Medulla oblongata (tissue), 1 donor: ENCODE results near the gene IFT27.
"Not testable (repeated sequence)": the region's sequence is repeated elsewhere in the genome, so short reads cannot be mapped to it uniquely, and the experiment has no call there.

Experiments
- DNase-seq: peaks from one replicate; pipeline ENCODE4 v3.0.0-alpha.2; 2015; ENCODE audit errors: extremely low spot score

IFT27 gene

GRCh38 chr22:36744413-36744765, 31.5 kb downstream of the IFT27 start:
- DNase-seq: no peak

- no peak for DNase-seq
These were observed 32.1 kb downstream of the IFT27 start for GRCh38 chr22:36743591-36744412.

GRCh38 chr22:36743011-36743410, 32.9 kb downstream of the IFT27 start:
- DNase-seq: no peak

GRCh38 chr22:36741968-36742367, 34.0 kb downstream of the IFT27 start:
- no peak for DNase-seq

- DNase-seq: no peak
These were observed 34.6 kb downstream of the IFT27 start for GRCh38 chr22:36741204-36741793.

- no peak for DNase-seq
These were observed 35.2 kb downstream of the IFT27 start for GRCh38 chr22:36740716-36741115.

GRCh38 chr22:36739185-36739584, 36.7 kb downstream of the IFT27 start:
- no peak for DNase-seq

GRCh38 chr22:36738416-36739020, 37.4 kb downstream of the IFT27 start:
- no peak for DNase-seq

- DNase-seq: peak; percentile 51
These were observed 38.1 kb downstream of the IFT27 start for GRCh38 chr22:36737776-36738175.

- DNase-seq: no peak
These were observed 39.1 kb downstream of the IFT27 start for GRCh38 chr22:36736701-36737320.

GRCh38 chr22:36734171-36735058, 41.5 kb downstream of the IFT27 start:
- DNase-seq: no peak

GRCh38 chr22:36733271-36733670, 42.6 kb downstream of the IFT27 start:
- DNase-seq: no peak

GRCh38 chr22:36732609-36733008, 43.3 kb downstream of the IFT27 start:
- no peak for DNase-seq

- DNase-seq: no peak
These were observed 44.0 kb downstream of the IFT27 start for GRCh38 chr22:36731916-36732315.

- not testable (repeated sequence) for DNase-seq
These were observed 44.6 kb downstream of the IFT27 start for GRCh38 chr22:36731321-36731720.

- no peak for DNase-seq
These were observed 45.6 kb downstream of the IFT27 start for GRCh38 chr22:36730176-36730858.

- no peak for DNase-seq
These were observed 46.6 kb downstream of the IFT27 start for GRCh38 chr22:36729321-36729720.

GRCh38 chr22:36728505-36728904, 47.4 kb downstream of the IFT27 start:
- no peak for DNase-seq

GRCh38 chr22:36727927-36728488, 47.9 kb downstream of the IFT27 start:
- DNase-seq: no peak

- DNase-seq: no peak
These were observed 48.8 kb downstream of the IFT27 start for GRCh38 chr22:36727110-36727509.

- no peak for DNase-seq
These were observed 49.9 kb downstream of the IFT27 start for GRCh38 chr22:36726007-36726380.
